NB4 (cell line): ENCODE measurements around the gene PCNX2.

Experiments used
- MYC ChIP-seq: IDR thresholded peaks from 2 replicates; pipeline ENCODE4 v1.6.1; 2011; ENCODE audit warnings: low read depth, low read length
- POLR2A ChIP-seq: IDR thresholded peaks from 2 replicates; pipeline ENCODE4 v1.6.1; 2011; ENCODE audit warnings: mild to moderate bottlenecking; ENCODE audit not compliant: insufficient read length; ENCODE audit errors: extremely low read depth
- TF ChIP-seq, protein P1 (sequence below): IDR thresholded peaks from one replicate; pipeline ENCODE4 v1.5.1; 2012; ENCODE audit warnings: low read depth, low read length
- TF ChIP-seq, protein P2 (sequence below): IDR thresholded peaks from 2 replicates; pipeline ENCODE4 v1.6.1; 2011; ENCODE audit warnings: low read depth, low read length

DNA sequence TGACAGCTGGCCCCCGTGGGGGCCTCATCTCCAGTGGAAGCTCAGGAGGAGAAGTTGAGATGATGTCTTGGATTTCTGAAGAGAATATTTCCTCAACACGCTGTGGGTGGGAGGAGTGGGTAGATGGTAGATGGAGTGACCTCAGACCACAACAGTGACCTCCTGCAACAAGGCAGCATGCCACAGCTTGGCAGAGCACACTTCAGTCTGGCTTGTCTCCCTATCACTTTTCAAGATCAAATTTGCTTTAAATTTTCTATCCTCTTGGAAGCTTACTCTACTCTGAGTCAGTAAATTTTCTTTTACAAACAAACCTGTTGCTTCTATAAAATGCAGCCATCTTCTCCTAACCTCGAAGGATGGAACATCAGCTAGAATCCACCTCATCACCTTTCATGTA lies 285.4 kb downstream of the PCNX2 start:
- TF ChIP-seq, protein P1, sequence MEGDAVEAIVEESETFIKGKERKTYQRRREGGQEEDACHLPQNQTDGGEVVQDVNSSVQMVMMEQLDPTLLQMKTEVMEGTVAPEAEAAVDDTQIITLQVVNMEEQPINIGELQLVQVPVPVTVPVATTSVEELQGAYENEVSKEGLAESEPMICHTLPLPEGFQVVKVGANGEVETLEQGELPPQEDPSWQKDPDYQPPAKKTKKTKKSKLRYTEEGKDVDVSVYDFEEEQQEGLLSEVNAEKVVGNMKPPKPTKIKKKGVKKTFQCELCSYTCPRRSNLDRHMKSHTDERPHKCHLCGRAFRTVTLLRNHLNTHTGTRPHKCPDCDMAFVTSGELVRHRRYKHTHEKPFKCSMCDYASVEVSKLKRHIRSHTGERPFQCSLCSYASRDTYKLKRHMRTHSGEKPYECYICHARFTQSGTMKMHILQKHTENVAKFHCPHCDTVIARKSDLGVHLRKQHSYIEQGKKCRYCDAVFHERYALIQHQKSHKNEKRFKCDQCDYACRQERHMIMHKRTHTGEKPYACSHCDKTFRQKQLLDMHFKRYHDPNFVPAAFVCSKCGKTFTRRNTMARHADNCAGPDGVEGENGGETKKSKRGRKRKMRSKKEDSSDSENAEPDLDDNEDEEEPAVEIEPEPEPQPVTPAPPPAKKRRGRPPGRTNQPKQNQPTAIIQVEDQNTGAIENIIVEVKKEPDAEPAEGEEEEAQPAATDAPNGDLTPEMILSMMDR, result no peak
- TF ChIP-seq POLR2A (no peak), MYC (no peak)
- TF ChIP-seq, protein P2, sequence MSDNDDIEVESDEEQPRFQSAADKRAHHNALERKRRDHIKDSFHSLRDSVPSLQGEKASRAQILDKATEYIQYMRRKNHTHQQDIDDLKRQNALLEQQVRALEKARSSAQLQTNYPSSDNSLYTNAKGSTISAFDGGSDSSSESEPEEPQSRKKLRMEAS, result no peak
